DMS153 treated with DMSO at 0.1 percent for 48 hours (cell line): Measurements from ENCODE around the gene EPB41L1.

ENCODE experiments used
- DNase-seq: peaks from one replicate; lab custom pipeline; 2025; ENCODE audit not compliant: unreplicated experiment; lab: John Stamatoyannopoulos, UW

EPB41L1 gene

DNA sequence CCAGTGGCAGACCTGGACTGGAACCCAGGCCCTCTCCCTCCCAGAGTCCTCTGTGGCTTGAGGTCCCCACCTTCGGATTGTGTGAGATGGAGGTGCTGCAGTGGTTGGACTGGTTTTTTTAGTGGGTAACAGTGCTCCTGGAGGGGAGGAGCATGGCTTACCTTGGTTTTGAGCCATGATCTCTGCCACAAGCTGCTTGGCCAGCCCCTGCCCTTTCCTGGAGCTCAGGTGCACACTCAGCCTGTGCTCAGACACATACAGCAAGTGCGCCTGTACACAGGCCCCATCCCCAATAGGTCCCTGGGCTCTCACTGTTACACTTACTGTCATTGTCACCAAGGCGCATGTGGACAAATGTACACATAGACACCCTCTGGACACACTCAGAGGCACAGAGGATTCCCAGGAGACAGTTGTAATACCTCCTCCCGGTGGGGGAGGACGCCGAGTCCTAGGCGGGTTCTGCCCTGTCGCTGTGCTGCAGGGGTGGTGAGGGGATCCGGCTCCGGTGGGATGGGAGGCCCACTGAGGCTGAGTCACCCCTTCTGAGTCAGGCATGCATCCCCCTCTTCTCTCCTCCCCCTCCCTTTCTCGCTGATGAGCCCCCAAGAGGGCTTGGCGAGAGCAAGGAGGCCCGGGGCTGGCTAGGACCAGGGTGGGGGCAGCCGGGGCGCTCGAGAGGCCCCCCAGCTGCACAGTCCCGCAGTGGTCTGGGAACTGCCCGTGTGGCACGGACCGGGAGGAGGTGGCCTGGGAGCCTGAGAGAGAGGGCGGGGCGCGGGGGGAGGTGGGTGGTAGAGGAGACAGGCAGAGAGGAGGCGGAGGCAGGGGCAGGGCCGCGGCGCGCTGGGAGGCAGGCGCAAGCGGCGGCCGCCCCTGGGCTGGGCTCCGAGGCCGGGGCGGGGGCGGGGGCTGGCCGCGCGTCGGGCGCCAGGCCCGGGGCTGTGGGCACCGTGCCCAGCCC lies 522 bp upstream of the EPB41L1 start:
- peak; percentile 32 for DNase-seq

DNA sequence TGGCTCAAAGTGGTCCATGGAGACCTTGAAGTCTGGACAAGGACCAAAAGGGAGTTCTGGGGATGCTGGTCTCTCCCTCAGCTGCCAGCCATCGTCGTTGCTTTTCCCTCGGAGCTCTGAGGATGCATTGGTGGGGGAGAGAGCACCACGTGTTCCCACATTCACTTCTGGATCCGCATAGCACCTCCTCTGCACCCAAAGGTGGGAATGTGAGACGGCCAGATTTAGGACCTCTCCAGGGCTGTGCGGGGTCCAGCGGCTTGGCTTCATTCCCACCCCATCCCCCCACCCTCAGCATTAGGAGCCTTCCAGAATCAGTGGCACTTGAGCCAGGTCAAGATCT lies 1.1 kb downstream of the EPB41L1 start:
- DNase-seq: no peak

DNA sequence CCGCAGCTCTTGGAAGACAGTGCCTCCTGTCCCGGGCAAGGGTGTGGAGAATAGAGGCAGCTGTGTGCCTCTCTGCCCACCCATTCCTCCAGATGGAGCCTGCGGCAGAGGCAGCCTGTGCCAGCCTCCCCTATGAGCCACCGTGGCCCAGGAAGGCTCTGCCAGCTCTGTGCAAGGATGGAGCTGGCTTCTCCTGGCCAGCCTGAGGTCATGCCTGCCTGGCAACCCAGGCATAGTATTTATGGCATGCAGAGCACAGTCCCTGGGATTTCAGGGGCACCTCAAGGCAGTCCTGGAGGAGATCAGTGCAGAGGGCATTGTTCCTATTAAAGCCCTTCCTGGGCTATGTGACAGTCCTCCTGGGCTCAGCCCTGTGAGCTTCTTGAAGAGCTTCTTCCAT lies 1.5 kb downstream of the EPB41L1 start:
- DNase-seq: no peak

- DNase-seq: no peak
Measured at GRCh38 chr20:36157610-36158009, 3.1 kb downstream of the EPB41L1 start.

DNA sequence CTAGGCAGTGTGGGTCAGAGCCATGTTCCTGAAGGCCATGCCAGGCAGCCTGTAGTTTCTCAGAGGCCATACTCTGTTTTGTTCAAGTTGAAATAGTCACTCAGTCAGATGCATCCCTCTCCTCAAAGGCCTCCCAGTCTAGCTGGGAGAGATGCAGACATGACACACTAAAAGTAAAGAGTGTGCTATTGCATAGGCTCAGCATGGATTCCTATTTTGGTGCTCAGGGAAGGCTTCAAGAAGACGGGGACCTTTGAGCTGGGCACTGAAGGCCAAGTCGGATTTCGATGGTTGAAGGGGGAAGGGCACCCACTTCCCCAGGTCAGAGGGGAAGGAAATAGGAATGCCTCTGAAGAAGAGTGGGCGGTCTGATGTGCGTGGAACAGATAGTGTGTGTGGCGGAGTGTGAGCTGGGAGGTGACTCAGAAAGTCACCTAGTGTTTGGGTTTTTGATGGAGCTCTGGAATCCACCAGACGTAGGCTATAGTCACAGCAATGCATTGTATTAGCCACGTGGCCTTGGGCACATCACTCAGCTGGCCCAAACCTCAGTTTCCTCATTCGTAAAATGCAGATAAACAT lies 3.7 kb downstream of the EPB41L1 start:
- DNase-seq: no peak

GRCh38 chr20:36159833-36160232 lies 5.3 kb downstream of the EPB41L1 start:
- no peak for DNase-seq

- peak; percentile 26 for DNase-seq
Measured at GRCh38 chr20:36162272-36162966, 7.9 kb downstream of the EPB41L1 start.

- DNase-seq: no peak
Measured at GRCh38 chr20:36167902-36168503, 13.5 kb downstream of the EPB41L1 start.

GRCh38 chr20:36170542-36171215 lies 16.1 kb downstream of the EPB41L1 start:
- no peak for DNase-seq

- no peak for DNase-seq
Measured at GRCh38 chr20:36173451-36173933, 19.0 kb downstream of the EPB41L1 start.

DNA sequence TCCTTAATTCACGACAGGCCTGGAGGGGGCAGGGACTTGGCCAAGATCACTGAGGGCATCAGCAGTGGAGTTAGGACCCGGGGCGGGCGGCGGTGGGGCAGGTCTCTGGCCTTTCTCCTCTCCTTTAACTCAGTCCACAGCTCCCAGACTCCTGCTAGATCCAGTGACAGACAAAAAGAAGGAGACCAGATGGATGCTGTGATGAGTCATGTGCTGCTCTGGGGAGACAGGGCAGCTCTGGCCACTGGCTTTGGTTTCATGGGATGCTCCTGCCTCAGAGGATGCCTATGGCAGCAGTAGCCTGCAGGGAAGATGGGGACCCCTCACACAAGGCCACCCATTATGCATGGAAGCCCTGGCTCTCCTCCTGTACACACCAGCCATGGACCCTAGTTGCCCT lies 20.5 kb downstream of the EPB41L1 start:
- no peak for DNase-seq

DNA sequence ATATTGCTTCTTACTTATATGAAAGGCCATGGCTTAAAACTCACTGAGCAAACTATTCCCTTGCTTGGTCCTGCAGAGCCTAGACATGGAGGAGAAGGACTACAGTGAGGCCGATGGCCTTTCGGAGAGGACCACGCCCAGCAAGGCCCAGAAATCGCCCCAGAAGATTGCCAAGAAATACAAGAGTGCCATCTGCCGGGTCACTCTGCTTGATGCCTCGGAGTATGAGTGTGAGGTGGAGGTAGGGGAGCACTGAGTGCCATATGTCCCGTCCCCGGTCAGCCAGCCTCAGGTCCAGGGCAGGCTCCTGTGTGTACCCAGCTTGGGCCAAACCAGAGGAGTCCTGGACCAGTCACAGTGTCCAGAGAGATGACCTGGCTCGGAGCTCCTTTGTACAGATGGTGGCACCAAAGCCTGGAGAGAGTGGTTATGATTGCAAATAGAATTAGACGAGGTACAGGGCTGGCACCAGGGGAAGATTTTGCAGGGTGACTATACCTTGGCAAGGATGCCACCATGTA lies 21.0 kb downstream of the EPB41L1 start:
- DNase-seq: no peak

- no peak for DNase-seq
Measured at GRCh38 chr20:36177716-36178115, 23.2 kb downstream of the EPB41L1 start.

GRCh38 chr20:36179170-36179945 lies 24.8 kb downstream of the EPB41L1 start:
- no peak for DNase-seq

GRCh38 chr20:36180323-36180722 lies 25.8 kb downstream of the EPB41L1 start:
- no peak for DNase-seq

DNA sequence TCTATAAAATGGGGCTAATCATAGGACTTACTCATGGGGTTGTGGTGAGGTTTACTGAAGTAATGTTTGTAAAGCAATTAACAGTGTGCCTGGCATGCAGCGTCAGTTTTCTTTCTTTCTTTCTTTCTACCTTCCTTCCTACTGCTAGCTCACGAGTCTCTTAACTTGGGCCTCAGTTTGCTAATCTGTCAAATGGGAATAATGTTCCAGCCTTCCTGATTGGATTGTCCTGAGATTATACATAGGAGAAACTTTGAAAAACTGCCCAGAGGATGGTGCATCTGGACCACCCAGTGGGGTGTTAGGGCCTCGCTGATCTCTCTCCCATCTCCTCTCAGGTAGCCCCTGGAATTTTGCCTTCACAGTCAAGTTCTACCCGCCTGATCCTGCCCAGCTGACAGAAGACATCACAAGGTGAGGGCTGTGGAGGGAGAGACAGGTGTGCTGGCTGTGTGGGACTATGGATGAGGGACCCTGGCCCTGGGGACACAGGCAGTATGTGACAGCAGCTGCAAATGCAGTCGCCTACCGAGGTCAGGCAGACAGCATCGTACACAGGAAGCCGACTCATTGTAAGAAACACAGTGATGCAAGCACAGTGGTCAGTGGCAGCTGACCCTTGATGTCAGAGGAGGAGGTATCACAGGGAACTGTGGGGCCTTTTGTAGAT lies 27.5 kb downstream of the EPB41L1 start:
- no peak for DNase-seq

GRCh38 chr20:36182604-36183154 lies 28.1 kb downstream of the EPB41L1 start:
- no peak for DNase-seq

DNA sequence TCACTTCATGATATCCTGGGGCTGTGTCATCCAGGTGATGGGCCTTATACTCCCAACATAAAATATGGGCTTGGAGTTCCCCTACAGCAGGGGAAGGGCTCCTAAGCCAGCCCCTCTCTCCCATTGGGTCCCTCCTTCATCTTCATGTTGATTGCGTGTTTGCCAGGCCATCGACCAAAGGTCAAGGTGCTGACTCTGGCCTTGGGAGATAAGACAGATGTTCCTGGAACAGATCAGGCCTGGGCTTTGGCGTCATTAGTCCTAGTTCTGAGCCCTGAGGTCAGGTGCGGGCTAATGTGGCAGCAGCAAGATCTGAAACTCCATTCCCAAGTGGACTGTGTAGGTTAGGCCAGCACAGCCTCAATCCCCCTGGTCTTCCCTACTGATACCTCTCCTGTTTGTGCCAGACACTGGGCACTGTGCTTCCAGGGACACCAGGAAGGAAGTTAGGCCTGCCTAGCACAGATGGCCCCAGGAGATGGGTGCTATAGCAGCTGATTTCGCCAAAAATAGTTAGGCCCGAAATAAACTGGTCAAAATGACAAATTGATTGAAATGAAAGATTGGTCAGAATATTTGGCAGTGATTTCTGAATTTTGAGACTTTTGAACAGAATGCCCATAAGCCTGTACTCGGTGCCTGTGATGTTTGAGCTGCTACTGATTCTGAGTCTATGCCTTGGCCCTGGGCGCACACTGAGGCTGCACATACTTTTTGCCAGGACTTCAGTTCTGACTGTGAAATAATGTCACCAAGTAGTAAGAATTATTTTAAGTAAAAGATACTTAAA lies 28.8 kb downstream of the EPB41L1 start:
- no peak for DNase-seq
